Measurements from ENCODE around the gene PAN3.

DNA sequence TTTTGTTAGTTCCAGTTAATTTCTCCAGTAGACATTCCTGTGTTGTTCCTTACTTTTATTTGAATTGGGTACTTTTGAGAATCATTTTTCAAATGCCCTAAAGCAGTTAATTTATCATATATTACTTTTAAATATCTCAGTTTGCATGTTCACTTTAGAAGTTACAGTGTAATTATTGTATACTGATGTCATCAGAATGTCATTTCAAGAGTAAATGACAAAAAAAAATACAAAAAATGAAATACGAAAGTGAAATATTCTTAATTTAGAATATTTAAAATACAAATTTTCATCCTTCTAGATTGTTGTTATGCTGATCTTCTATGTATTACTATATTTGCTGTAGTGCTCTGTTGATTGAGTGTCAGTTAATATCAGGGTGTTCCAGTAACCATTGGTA is 114.2 kb downstream of the PAN3 start:
- TF ChIP-seq, protein P1, sequence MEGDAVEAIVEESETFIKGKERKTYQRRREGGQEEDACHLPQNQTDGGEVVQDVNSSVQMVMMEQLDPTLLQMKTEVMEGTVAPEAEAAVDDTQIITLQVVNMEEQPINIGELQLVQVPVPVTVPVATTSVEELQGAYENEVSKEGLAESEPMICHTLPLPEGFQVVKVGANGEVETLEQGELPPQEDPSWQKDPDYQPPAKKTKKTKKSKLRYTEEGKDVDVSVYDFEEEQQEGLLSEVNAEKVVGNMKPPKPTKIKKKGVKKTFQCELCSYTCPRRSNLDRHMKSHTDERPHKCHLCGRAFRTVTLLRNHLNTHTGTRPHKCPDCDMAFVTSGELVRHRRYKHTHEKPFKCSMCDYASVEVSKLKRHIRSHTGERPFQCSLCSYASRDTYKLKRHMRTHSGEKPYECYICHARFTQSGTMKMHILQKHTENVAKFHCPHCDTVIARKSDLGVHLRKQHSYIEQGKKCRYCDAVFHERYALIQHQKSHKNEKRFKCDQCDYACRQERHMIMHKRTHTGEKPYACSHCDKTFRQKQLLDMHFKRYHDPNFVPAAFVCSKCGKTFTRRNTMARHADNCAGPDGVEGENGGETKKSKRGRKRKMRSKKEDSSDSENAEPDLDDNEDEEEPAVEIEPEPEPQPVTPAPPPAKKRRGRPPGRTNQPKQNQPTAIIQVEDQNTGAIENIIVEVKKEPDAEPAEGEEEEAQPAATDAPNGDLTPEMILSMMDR (IDR thresholded peaks at IDR 0.05): no peak
- no peak for TF ChIP-seq POLR2AphosphoS5 (IDR thresholded peaks at IDR 0.05)
- no peak for TF ChIP-seq POLR2A (IDR thresholded peaks at IDR 0.05)
